ENCODE results near the gene SPRR2A.
"Not testable (repeated sequence)": the region's sequence is repeated elsewhere in the genome, so short reads cannot be mapped to it uniquely, and the experiment has no call there.

The SPRR2A gene

GRCh38 chr1:153023109-153023508, 34.2 kb downstream of the SPRR2A start:
- DNase-seq, result no peak

GRCh38 chr1:153022340-153022739, 35.0 kb downstream of the SPRR2A start:
- DNase-seq, result not testable (repeated sequence)

DNA sequence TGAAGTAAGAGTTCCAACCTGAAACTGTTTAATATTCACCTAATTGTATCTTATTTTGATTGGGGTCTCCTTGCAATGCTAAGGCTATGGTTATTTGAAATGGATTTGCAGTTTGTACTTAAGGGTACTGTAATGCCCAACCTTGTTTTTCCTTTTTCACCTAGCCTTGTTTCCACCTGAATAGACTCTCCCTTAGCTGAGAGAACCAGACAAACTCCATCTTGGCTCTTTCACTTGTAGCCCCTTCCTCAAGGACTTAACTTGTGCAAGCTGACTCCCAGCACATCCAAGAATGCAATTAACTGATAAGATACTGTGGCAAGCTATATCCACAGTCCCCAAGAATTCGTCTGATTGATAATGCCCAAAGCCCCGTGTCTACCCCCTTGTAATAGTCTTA, 35.5 kb downstream of the SPRR2A start:
- not testable (repeated sequence) for DNase-seq

- DNase-seq, result not testable (repeated sequence)
Measured at GRCh38 chr1:153011235-153011758, 46.0 kb downstream of the SPRR2A start.
